Kidney epithelial cell (primary cell): Measurements from ENCODE around the gene TTC33. TPM values are rescaled to one million over a fixed set of nuclear protein-coding genes. Genes with fewer than 3 reads are reported as not detected.

Experiments used
- DNase-seq: peaks from one replicate; pipeline ENCODE4 v3.0.0-alpha.2; 2010; ENCODE audit warnings: low read depth
- H3K27me3 ChIP-seq: 2 replicates; pipeline ENCODE4 v1.6.0; 2011; ENCODE audit warnings: low read length; ENCODE audit not compliant: control insufficient read depth, insufficient read depth
- H3K36me3 ChIP-seq: 2 replicates; pipeline ENCODE4 v1.5.1; 2011; ENCODE audit warnings: low read length; ENCODE audit not compliant: control insufficient read depth, insufficient read depth
- H3K4me3 ChIP-seq: 2 replicates; pipeline ENCODE4 v1.5.1; 2011; ENCODE audit warnings: low read depth, mild to moderate bottlenecking, control low read depth, low read length
- CTCF ChIP-seq: IDR thresholded peaks from 2 replicates; pipeline ENCODE4 v1.5.1; 2011; ENCODE audit warnings: mild to moderate bottlenecking, moderate library complexity, low read length, control low read depth, inconsistent platforms; ENCODE audit not compliant: insufficient read depth, poor library complexity, severe bottlenecking
- total RNA-seq: library from RNA; depleted of rRNA; stranded (reverse); fragments of >200 nt; gene quantifications from 2 replicates; pipeline ENCODE4 v1.2.3, GENCODE V29; 2015

The TTC33 gene
- total RNA-seq, 1 donor from 2014 or later, result 13.8 TPM

DNA sequence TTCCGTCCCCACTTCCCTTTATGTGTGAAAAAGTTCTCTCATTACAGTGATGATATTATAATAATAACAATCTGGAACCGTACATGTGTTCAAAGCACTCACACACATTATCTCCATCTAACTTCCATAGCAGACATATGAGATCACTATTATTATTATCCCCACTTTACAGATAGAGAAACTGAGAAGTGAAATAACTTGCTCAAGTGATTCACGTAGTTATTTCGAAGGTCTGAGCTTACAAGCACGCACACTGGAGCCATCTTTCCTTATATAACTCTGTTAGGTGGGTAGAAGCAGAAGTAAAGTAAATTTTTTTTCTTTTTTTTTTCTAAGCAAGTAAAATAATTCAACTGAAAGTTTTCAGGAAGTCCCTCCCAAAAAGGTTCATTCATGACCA, 139.0 kb downstream of the TTC33 start:
- TF ChIP-seq CTCF, result no peak
- Histone ChIP-seq H3K27me3 (no peaks in the 10 kb centered on the region), H3K4me3 (no peak overlapping the region), H3K36me3 (no peaks in the 10 kb centered on the region)
- no peak for DNase-seq

DNA sequence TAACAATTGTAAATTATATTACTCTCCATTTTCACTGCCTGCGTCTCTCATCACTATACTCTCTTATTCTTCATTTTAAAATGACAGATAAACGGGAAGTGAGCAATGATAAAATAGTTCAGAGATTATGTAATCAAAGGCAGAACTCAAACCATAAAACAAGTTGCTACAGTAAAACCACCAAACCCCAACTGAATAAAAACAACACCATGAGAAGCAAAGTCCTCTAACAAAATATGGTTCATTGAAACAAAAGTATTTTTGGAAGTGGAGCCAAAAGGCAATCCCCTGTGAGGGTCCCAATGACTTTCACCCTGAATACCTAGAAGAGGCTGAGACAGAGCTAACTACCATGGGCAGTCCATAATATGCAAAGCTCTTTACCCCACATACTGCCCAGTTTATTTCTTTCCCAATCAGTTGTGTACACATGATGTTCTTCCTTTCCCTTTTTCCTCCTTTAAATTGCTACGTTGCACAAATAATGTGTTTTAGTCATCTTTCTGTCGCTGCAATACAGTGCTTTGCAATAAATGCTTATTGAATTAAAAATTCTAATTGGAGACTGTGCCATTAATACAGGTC, 140.1 kb downstream of the TTC33 start:
- no peaks in the 10 kb centered on the region for H3K27me3 ChIP-seq
- H3K36me3 ChIP-seq, result no peaks in the 10 kb centered on the region
- no peak for TF ChIP-seq CTCF
- no peak for DNase-seq
- H3K4me3 ChIP-seq, result no peak overlapping the region

GRCh38 chr5:40614923-40615585, 140.7 kb downstream of the TTC33 start:
- no peak for TF ChIP-seq CTCF
- H3K27me3 ChIP-seq, result no peaks in the 10 kb centered on the region
- H3K4me3 ChIP-seq, result no peak overlapping the region
- H3K36me3 ChIP-seq, result no peaks in the 10 kb centered on the region
- DNase-seq, result no peak

DNA sequence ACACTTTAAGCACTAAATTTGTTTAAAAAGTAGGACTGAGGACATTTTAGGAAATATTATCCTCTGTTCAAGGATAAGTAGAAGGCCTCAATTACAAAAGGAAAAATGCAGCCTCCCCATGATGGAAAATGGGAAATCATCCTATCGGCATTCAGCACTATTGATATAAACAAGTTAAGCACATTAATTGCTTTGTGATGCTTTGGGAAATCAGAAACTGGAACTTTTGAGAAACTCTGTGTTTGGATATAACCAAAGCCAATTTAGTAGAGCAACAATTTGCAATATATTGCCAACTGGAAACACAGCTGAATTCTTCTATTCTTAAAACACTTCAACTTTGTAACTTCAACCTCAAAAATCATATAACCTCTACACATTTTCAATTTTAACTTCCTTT, 141.3 kb downstream of the TTC33 start:
- no peaks in the 10 kb centered on the region for H3K36me3 ChIP-seq
- DNase-seq, result no peak
- H3K27me3 ChIP-seq, result no peaks in the 10 kb centered on the region
- TF ChIP-seq CTCF, result no peak
- H3K4me3 ChIP-seq, result no peak overlapping the region

DNA sequence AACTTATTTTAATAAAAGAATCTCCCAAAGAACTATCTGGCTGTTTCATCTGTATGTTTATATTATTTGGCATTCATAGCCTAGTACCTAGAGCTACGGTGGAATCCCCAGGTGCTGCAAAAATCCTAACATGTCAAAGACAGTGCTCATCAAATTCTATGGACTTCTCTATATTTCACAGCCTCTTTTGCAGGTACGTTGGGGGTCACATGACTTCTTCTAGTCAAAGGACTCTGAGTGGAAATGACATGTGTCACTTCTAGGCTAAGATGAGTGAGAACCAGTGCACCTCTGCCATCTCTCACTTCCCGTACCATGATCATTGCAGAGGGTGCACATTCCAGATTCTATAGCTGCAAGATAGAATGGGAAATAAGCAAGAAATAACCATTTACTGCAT, 148.6 kb downstream of the TTC33 start:
- no peak for DNase-seq
- no peak for TF ChIP-seq CTCF
- no peaks in the 10 kb centered on the region for H3K36me3 ChIP-seq
- no peak overlapping the region for H3K4me3 ChIP-seq
- no peaks in the 10 kb centered on the region for H3K27me3 ChIP-seq
